Gastrocnemius medialis (tissue), 4 donors: ENCODE results near the gene KCTD16.

Experiments used
- POLR2A ChIP-seq, 2 donors: fragments of 450-650 bp; IDR thresholded peaks; one replicate each; pipeline ENCODE4 v1.6.1; 2017; ENCODE audit warnings: antibody characterized with exemption in 2 of 2, mild to moderate bottlenecking in 2 of 2, moderate library complexity in 2 of 2
- TF ChIP-seq, protein P1 (sequence below), 5 experiments: fragments of 450-650 bp in 3 of 5; fragments of 200-600 bp in 2 of 5; sonication (generic) in 2 of 5; IDR thresholded peaks in 4 of 5; conservative IDR thresholded peaks in 1 of 5; 1 replicate in 4 of 5; 2 replicates in 1 of 5; pipeline ENCODE4 v1.5.1; 2016 to 2019; ENCODE audit warnings: antibody characterized with exemption in 5 of 5, mild to moderate bottlenecking in 3 of 5, moderate library complexity in 3 of 5

DNA sequence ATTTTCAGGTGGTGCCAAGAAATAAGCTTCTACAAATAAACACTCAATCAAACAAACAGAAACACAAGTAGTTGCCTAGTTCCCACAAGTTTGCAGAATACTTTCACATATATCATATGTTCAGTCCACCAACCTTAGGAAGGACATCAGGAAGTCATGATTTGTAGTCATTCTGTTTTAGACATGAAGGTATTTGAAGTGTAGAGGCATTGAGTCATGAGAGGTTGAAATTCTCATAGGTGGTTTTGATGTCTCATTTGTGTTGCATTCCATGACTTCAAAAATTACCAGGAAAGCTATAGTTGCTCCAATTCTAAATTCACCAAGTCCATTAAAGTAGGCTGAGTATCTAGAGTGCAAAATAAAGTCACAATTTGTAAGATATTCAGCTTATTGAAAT, 159.0 kb downstream of the KCTD16 start:
- TF ChIP-seq, protein P1, sequence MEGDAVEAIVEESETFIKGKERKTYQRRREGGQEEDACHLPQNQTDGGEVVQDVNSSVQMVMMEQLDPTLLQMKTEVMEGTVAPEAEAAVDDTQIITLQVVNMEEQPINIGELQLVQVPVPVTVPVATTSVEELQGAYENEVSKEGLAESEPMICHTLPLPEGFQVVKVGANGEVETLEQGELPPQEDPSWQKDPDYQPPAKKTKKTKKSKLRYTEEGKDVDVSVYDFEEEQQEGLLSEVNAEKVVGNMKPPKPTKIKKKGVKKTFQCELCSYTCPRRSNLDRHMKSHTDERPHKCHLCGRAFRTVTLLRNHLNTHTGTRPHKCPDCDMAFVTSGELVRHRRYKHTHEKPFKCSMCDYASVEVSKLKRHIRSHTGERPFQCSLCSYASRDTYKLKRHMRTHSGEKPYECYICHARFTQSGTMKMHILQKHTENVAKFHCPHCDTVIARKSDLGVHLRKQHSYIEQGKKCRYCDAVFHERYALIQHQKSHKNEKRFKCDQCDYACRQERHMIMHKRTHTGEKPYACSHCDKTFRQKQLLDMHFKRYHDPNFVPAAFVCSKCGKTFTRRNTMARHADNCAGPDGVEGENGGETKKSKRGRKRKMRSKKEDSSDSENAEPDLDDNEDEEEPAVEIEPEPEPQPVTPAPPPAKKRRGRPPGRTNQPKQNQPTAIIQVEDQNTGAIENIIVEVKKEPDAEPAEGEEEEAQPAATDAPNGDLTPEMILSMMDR (IDR thresholded peaks at IDR 0.05 in 4 of 5, conservative IDR thresholded peaks at IDR 0.05 in 1 of 5), result no peak
- no peak for TF ChIP-seq POLR2A (IDR thresholded peaks at IDR 0.05)
